GM21367 (cell line): ENCODE data around the gene HNRNPK.

Source experiments
- ATAC-seq: cut with Tn5 transposase; IDR thresholded peaks from one replicate; pipeline ENCODE4 v1.9.1; 2021; ENCODE audit not compliant: unreplicated experiment

Gene HNRNPK

GRCh38 chr9:83934569-83935275 lies 45.3 kb downstream of the HNRNPK start:
- ATAC-seq = no peak

- no peak for ATAC-seq
These were observed 46.2 kb downstream of the HNRNPK start for GRCh38 chr9:83933790-83934189.

- ATAC-seq = no peak
These were observed 47.2 kb downstream of the HNRNPK start for GRCh38 chr9:83932851-83933250.

GRCh38 chr9:83932011-83932410 lies 48.0 kb downstream of the HNRNPK start:
- no peak for ATAC-seq

GRCh38 chr9:83930881-83931280 lies 49.1 kb downstream of the HNRNPK start:
- no peak for ATAC-seq

GRCh38 chr9:83927591-83927990 lies 52.4 kb downstream of the HNRNPK start:
- no peak for ATAC-seq

GRCh38 chr9:83920927-83921707 lies 58.9 kb downstream of the HNRNPK start, which contains the start of gene KIF27:
Gene KIF27, minus strand, starts transcription at chr9:83921432. Its CDS starts 5,841 bp downstream, at chr9:83915591.
- ATAC-seq = peak; percentile 90

- ATAC-seq = peak; percentile 24
These were observed 59.5 kb downstream of the HNRNPK start for GRCh38 chr9:83920469-83920926.

- ATAC-seq = no peak
These were observed 60.9 kb downstream of the HNRNPK start for GRCh38 chr9:83919111-83919510.
